H1 (cell line): ENCODE results near the gene TBC1D22A. TPM values are rescaled to one million over a fixed set of nuclear protein-coding genes. Genes with fewer than 3 reads are reported as not detected.

Experiments used
- CREB1 ChIP-seq: IDR thresholded peaks from 2 replicates; pipeline ENCODE4 v1.6.1; 2012; ENCODE audit warnings: inconsistent platforms
- JUN ChIP-seq: IDR thresholded peaks from 2 replicates; pipeline ENCODE4 v1.6.1; 2011; ENCODE audit warnings: low read depth, mild to moderate bottlenecking, improper control_type of control experiment, low read length
- MAFK ChIP-seq: IDR thresholded peaks from 2 replicates; pipeline ENCODE4 v1.6.1; 2012; ENCODE audit warnings: low read depth, mild to moderate bottlenecking, improper control_type of control experiment, low read length
- MAX ChIP-seq: IDR thresholded peaks from 2 replicates; pipeline ENCODE4 v1.6.1; 2012; ENCODE audit warnings: inconsistent platforms
- TAF1 ChIP-seq: IDR thresholded peaks from 2 replicates; pipeline ENCODE4 v1.6.1; 2011; ENCODE audit warnings: mild to moderate bottlenecking, low read depth, low read length
- USF2 ChIP-seq: IDR thresholded peaks from 2 replicates; pipeline ENCODE4 v1.6.1; 2011; ENCODE audit warnings: low read length, improper control_type of control experiment
- polyA plus RNA-seq, 7 experiments: library from polyadenylated mRNA; depleted of rRNA in 3 of 7; stranded (reverse) in 5 of 7; unstranded in 2 of 7; fragments of >200 nt in 5 of 7; fragments of 200-250 nt in 2 of 7; gene quantifications; 1 replicate in 5 of 7; 2 replicates in 1 of 7; 4 replicates in 1 of 7; pipeline versions ENCODE4 v1.2.1 to v1.2.3, GENCODE V29; 2011 to 2013; ENCODE audit warnings: missing spikeins in 2 of 7, mixed read lengths in 2 of 7
- total RNA-seq: library from RNA; stranded (reverse); fragmentation: NEBNext Ultra II Directional; extraction: Animal tissue kit (Norgen Biotek cat#: 25700); gene quantifications from 2 replicates; pipeline ENCODE4 v1.2.1, GENCODE V29; 2021

TBC1D22A gene
- total and polyA plus RNA-seq, 2 of the 8 experiments (the other 6 are each of a cell fraction or from before 2014, with no cell fraction given): 11.9 to 18.4 TPM

- no peak for TF ChIP-seq USF2
- no peak for TF ChIP-seq MAFK
- no peak for TF ChIP-seq TAF1
- no peak for TF ChIP-seq JUN
- no peak for TF ChIP-seq CREB1
- TF ChIP-seq MAX: no peak
Measured at GRCh38 chr22:47195484-47196165, 433.2 kb downstream of the TBC1D22A start (continued).
